ENCODE data around the gene MAP4K1.
"Not testable (repeated sequence)": the region's sequence is repeated elsewhere in the genome, so short reads cannot be mapped to it uniquely, and the experiment has no call there.

MAP4K1 gene

GRCh38 chr19:38565691-38566105 is 52.1 kb downstream of the MAP4K1 start:
- DNase-seq, result no peak

- no peak for DNase-seq
These were observed 52.6 kb downstream of the MAP4K1 start for GRCh38 chr19:38564981-38565690.

- no peak for DNase-seq
These were observed 54.3 kb downstream of the MAP4K1 start for GRCh38 chr19:38563475-38563874.

- no peak for DNase-seq
These were observed 55.7 kb downstream of the MAP4K1 start for GRCh38 chr19:38562096-38562495.

- DNase-seq, result no peak
These were observed 56.1 kb downstream of the MAP4K1 start for GRCh38 chr19:38561658-38562057.

- DNase-seq, result no peak
These were observed 56.6 kb downstream of the MAP4K1 start for GRCh38 chr19:38561053-38561606.

GRCh38 chr19:38559428-38560401 is 58.0 kb downstream of the MAP4K1 start:
- DNase-seq, result peak; percentile 8

GRCh38 chr19:38558933-38559332 is 58.8 kb downstream of the MAP4K1 start:
- DNase-seq, result not testable (repeated sequence)

GRCh38 chr19:38557205-38557799 is 60.5 kb downstream of the MAP4K1 start:
- no peak for DNase-seq

GRCh38 chr19:38556521-38557174 is 61.1 kb downstream of the MAP4K1 start:
- no peak for DNase-seq

- DNase-seq, result no peak
These were observed 62.6 kb downstream of the MAP4K1 start for GRCh38 chr19:38555200-38555599.

- DNase-seq, result no peak
These were observed 63.0 kb downstream of the MAP4K1 start for GRCh38 chr19:38554676-38555141.

- DNase-seq, result not testable (repeated sequence)
These were observed 64.5 kb downstream of the MAP4K1 start for GRCh38 chr19:38553239-38553638.

- no peak for DNase-seq
These were observed 66.3 kb downstream of the MAP4K1 start for GRCh38 chr19:38551450-38551813.

GRCh38 chr19:38550376-38550775 is 67.4 kb downstream of the MAP4K1 start:
- no peak for DNase-seq

GRCh38 chr19:38549942-38550341 is 67.8 kb downstream of the MAP4K1 start:
- no peak for DNase-seq

- no peak for DNase-seq
These were observed 68.7 kb downstream of the MAP4K1 start for GRCh38 chr19:38549061-38549460.

GRCh38 chr19:38547421-38547820 is 70.3 kb downstream of the MAP4K1 start:
- DNase-seq, result no peak

GRCh38 chr19:38545596-38545995 is 72.2 kb downstream of the MAP4K1 start:
- no peak for DNase-seq

- peak; percentile 60 for DNase-seq
These were observed 73.0 kb downstream of the MAP4K1 start for GRCh38 chr19:38544569-38545315.

- peak; percentile 98 for DNase-seq
These were observed 73.8 kb downstream of the MAP4K1 start for GRCh38 chr19:38543807-38544568.
